Esophagus muscularis mucosa (tissue), 4 donors: Measurements from ENCODE around the gene TRDMT1. TPM values are rescaled to one million over a fixed set of nuclear protein-coding genes. Genes with fewer than 3 reads are reported as not detected.

Source experiments
- DNase-seq: peaks from one replicate; pipeline ENCODE4 v3.0.0-alpha.2; 2017; ENCODE audit errors: extremely low spot score
- H3K27ac ChIP-seq, 4 donors: fragments of 200-600 bp; sonication (generic); replicated peaks in 1 of 4; 1 replicate in 3 of 4; 2 replicates in 1 of 4; pipeline ENCODE4 v1.5.1; 2016 to 2019; ENCODE audit warnings: mild to moderate bottlenecking in 1 of 4
- H3K27me3 ChIP-seq, 4 donors: fragments of 200-600 bp; sonication (generic); one replicate each; pipeline versions ENCODE4 v1.5.1 to v1.6.0; 2016 to 2019
- H3K36me3 ChIP-seq, 4 donors: fragments of 200-600 bp; sonication (generic); one replicate each; pipeline ENCODE4 v1.5.1; 2016 to 2019
- H3K4me1 ChIP-seq, 4 donors: fragments of 200-600 bp; sonication (generic); one replicate each; pipeline ENCODE4 v1.5.1; 2016 to 2019
- H3K4me3 ChIP-seq, 4 donors: fragments of 200-600 bp; sonication (generic); 1 replicate in 2 of 4; 2 replicates in 2 of 4; pipeline ENCODE4 v1.5.1; 2016 to 2019; ENCODE audit warnings: mild to moderate bottlenecking in 4 of 4, moderate library complexity in 1 of 4
- H3K9me3 ChIP-seq, 4 donors: fragments of 200-600 bp; sonication (generic); 1 replicate in 3 of 4; 2 replicates in 1 of 4; pipeline ENCODE4 v1.5.1; 2016 to 2019
- CTCF ChIP-seq, 3 experiments: fragments of 200-600 bp in 2 of 3; fragments of 450-650 bp in 1 of 3; sonication (generic) in 2 of 3; IDR thresholded peaks; one replicate each; pipeline ENCODE4 v1.5.1; 2017 to 2019; ENCODE audit warnings: antibody characterized with exemption in 3 of 3, mild to moderate bottlenecking in 2 of 3, moderate library complexity in 1 of 3
- EP300 ChIP-seq: sonication (generic); formaldehyde crosslinking; IDR thresholded peaks from one replicate; pipeline ENCODE4 v1.6.1; 2017; ENCODE audit warnings: antibody characterized with exemption
- POLR2A ChIP-seq: fragments of 450-650 bp; IDR thresholded peaks from one replicate; pipeline ENCODE4 v1.6.1; 2017; ENCODE audit warnings: antibody characterized with exemption, moderate library complexity, mild to moderate bottlenecking, low read depth
- POLR2AphosphoS5 ChIP-seq, 2 donors: sonication (generic); formaldehyde crosslinking; IDR thresholded peaks; one replicate each; pipeline ENCODE4 v1.6.1; 2017; ENCODE audit warnings: antibody characterized with exemption in 2 of 2
- WGBS: methylation state at CpG from one replicate; pipeline ENCODE4 v1.1.5; 2018; 5-methylcytosine and 5-hydroxymethylcytosine counted together
- intact Hi-C: fragments of 100-400 bp; cut with DNase I; formaldehyde crosslinking; loops from one replicate; pipeline ENCODE4 v1.15.1; 2023
- total RNA-seq, 4 donors: library from RNA; depleted of rRNA; stranded (reverse); fragments of >200 nt; gene quantifications; one replicate each; pipeline versions ENCODE4 v1.1.0 to v1.2.1, GENCODE V29; 2016

TRDMT1 gene
- total RNA-seq, 4 donors from 2014 or later: 4.8 to 5.8 (median 5.5) TPM

GRCh38 chr10:17247210-17247609 lies 45.7 kb upstream of the TRDMT1 start:
- no peak overlapping the region for H3K4me3 ChIP-seq
- WGBS: 78% methylated on average over 1 of the region's 1 CpG
- H3K9me3 ChIP-seq: no peaks in the 10 kb centered on the region
- H3K4me1 ChIP-seq: no peaks in the 10 kb centered on the region
- DNase-seq: no peak
- H3K27me3 ChIP-seq: no peaks in the 10 kb centered on the region
- intact Hi-C loops: no loop called here
- H3K36me3 ChIP-seq: no peaks in the 10 kb centered on the region
- no peak for TF ChIP-seq POLR2A
- no peak for TF ChIP-seq POLR2AphosphoS5 (IDR thresholded peaks at IDR 0.05)
- no peak for TF ChIP-seq CTCF (IDR thresholded peaks at IDR 0.05)
- TF ChIP-seq EP300: no peak
- no peak overlapping the region for H3K27ac ChIP-seq

- intact Hi-C loops: no loop called here
- Histone ChIP-seq H3K4me1 (no peaks in the 10 kb centered on the region), H3K4me3 (no peak overlapping the region), H3K27me3 (no peaks in the 10 kb centered on the region), H3K27ac (no peak overlapping the region), H3K36me3 (no peaks in the 10 kb centered on the region), H3K9me3 (peaks cover 0 to 6% (median 0%) of the 10 kb centered on the region in 4 donors)
- TF ChIP-seq CTCF (IDR thresholded peaks at IDR 0.05) (no peak), POLR2A (no peak), POLR2AphosphoS5 (IDR thresholded peaks at IDR 0.05) (no peak), EP300 (no peak)
- DNase-seq: no peak
These were observed 43.4 kb upstream of the TRDMT1 start for GRCh38 chr10:17244700-17245365.

GRCh38 chr10:17241611-17242333 lies 40.3 kb upstream of the TRDMT1 start:
- Histone ChIP-seq H3K27ac (no peak overlapping the region), H3K36me3 (peaks cover 13 to 17% (median 14%) of the 10 kb centered on the region in 4 donors), H3K4me3 (no peak overlapping the region), H3K4me1 (no peaks in the 10 kb centered on the region), H3K27me3 (no peaks in the 10 kb centered on the region), H3K9me3 (peaks cover 0 to 6% (median 0%) of the 10 kb centered on the region in 4 donors)
- intact Hi-C loops: no loop called here
- 91% methylated on average over 5 of the region's 5 CpGs for WGBS
- no peak for TF ChIP-seq CTCF (IDR thresholded peaks at IDR 0.05)
- no peak for TF ChIP-seq POLR2A
- no peak for TF ChIP-seq EP300
- no peak for TF ChIP-seq POLR2AphosphoS5 (IDR thresholded peaks at IDR 0.05)
- DNase-seq: no peak

- Histone ChIP-seq H3K4me1 (peaks cover 0 to 8% (median 5%) of the 10 kb centered on the region in 4 donors), H3K9me3 (peaks cover 0 to 6% (median 0%) of the 10 kb centered on the region in 4 donors), H3K27me3 (no peaks in the 10 kb centered on the region), H3K4me3 (no peak overlapping the region), H3K27ac (no peak overlapping the region), H3K36me3 (peaks cover 21 to 29% (median 26%) of the 10 kb centered on the region in 4 donors)
- DNase-seq: no peak
- TF ChIP-seq EP300 (no peak), CTCF (IDR thresholded peaks at IDR 0.05) (no peak), POLR2AphosphoS5 (IDR thresholded peaks at IDR 0.05) (no peak), POLR2A (no peak)
- WGBS: 93% methylated on average over 4 of the region's 4 CpGs
- intact Hi-C loops: no loop called here
These were observed 39.1 kb upstream of the TRDMT1 start for GRCh38 chr10:17240616-17241015.
